ENCODE results near the gene GJC1.

DNA sequence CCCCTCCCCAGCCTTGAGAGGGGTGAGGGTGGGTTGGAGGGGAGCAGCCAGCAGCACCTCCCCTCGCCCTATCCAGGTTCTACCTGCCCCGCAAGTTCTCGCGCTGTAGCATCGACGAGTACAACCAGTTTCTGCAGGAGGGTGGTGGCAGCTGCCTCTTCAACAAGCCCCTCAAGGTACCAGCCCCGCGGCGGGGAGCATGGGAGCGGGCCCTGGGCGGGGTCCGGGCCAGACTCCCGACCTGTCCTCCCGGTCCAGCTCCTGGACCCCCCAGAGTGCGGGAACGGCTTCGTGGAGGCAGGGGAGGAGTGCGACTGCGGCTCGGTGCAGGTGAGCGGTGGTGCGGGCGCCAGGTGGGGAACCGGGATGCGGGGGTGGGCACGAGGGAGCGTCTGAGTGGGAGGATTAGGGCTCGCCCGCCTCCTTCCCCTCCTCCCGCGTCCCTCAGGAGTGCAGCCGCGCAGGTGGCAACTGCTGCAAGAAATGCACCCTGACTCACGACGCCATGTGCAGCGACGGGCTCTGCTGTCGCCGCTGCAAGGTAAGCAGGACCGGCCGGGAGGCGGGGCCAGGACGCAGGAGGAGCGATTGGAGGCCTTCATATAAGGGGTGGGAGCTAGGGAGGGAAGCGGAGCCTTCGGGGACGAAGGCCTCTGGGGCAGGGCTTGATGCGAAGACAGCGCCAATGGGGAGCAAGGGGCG is 54.8 kb downstream of the GJC1 start:
- TF ChIP-seq, protein P1, sequence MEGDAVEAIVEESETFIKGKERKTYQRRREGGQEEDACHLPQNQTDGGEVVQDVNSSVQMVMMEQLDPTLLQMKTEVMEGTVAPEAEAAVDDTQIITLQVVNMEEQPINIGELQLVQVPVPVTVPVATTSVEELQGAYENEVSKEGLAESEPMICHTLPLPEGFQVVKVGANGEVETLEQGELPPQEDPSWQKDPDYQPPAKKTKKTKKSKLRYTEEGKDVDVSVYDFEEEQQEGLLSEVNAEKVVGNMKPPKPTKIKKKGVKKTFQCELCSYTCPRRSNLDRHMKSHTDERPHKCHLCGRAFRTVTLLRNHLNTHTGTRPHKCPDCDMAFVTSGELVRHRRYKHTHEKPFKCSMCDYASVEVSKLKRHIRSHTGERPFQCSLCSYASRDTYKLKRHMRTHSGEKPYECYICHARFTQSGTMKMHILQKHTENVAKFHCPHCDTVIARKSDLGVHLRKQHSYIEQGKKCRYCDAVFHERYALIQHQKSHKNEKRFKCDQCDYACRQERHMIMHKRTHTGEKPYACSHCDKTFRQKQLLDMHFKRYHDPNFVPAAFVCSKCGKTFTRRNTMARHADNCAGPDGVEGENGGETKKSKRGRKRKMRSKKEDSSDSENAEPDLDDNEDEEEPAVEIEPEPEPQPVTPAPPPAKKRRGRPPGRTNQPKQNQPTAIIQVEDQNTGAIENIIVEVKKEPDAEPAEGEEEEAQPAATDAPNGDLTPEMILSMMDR (conservative IDR thresholded peaks at IDR 0.05 in 1 of 2, IDR thresholded peaks at IDR 0.05 in 1 of 2; ENCODE audit: low read depth in 1 of 2, low read length in 2 of 2), result no peak
- TF ChIP-seq EZH2 (IDR thresholded peaks at IDR 0.05; ENCODE audit: low read length, missing control alignments), result no peak
